GM19463 (cell line): ENCODE measurements around the gene ENTPD8.
"Not testable (repeated sequence)": the region's sequence is repeated elsewhere in the genome, so short reads cannot be mapped to it uniquely, and the experiment has no call there.

Experiments used
- ATAC-seq: cut with Tn5 transposase; IDR thresholded peaks from one replicate; pipeline ENCODE4 v1.9.1; 2021; ENCODE audit warnings: mild to moderate bottlenecking, moderate library complexity; ENCODE audit not compliant: unreplicated experiment

ENTPD8 gene

GRCh38 chr9:137477778-137478612 is 36.8 kb upstream of the ENTPD8 start:
- no peak for ATAC-seq

- ATAC-seq = no peak
These were observed 35.7 kb upstream of the ENTPD8 start for GRCh38 chr9:137476856-137477255.

GRCh38 chr9:137475666-137476065 is 34.5 kb upstream of the ENTPD8 start:
- no peak for ATAC-seq

- no peak for ATAC-seq
These were observed 33.1 kb upstream of the ENTPD8 start for GRCh38 chr9:137474271-137474670.

DNA sequence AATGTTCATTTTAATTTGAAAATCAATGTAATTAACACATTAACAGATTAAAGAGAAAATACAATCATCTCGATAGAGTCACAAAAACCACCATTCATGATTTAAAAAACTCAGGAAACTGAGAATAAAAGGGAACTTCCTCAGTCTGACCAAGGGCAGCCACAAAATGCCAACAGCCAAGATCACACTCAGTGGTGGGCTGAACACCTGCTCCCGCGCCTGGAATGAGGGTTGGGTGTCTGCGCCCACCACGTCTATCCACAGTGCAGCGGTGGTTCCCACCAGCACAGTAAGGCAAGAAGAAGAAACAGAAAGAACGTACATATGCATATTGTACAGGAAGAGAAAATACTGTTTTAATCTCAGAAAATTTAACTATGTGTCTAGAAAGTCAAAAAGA is 29.6 kb upstream of the ENTPD8 start:
- ATAC-seq = no peak

- ATAC-seq = no peak
These were observed 26.7 kb upstream of the ENTPD8 start for GRCh38 chr9:137467896-137468295.

DNA sequence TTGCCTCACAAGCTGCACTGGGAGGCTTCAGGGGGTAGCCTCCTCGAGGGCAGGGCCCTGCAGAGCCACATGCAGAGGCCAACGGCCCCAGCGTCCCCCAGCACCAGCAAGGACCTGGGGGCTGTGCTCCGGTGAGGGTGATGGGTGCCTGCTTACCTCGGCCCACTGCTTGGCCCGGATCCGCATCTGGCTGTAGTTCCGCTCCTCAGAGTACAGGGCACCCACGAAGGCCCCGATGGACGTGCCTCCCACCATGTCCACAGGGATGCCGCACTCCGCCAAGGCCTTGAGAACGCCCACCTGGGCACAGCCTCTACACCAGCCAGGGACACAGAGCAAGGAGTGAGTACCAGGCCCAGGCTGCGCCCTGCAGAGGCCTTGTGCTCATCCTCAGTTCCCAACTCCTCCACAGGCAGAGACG is 26.0 kb upstream of the ENTPD8 start:
- ATAC-seq = no peak

- ATAC-seq = not testable (repeated sequence)
These were observed 25.4 kb upstream of the ENTPD8 start for GRCh38 chr9:137466389-137467085.

GRCh38 chr9:137465720-137466388 is 24.7 kb upstream of the ENTPD8 start:
- no peak for ATAC-seq

DNA sequence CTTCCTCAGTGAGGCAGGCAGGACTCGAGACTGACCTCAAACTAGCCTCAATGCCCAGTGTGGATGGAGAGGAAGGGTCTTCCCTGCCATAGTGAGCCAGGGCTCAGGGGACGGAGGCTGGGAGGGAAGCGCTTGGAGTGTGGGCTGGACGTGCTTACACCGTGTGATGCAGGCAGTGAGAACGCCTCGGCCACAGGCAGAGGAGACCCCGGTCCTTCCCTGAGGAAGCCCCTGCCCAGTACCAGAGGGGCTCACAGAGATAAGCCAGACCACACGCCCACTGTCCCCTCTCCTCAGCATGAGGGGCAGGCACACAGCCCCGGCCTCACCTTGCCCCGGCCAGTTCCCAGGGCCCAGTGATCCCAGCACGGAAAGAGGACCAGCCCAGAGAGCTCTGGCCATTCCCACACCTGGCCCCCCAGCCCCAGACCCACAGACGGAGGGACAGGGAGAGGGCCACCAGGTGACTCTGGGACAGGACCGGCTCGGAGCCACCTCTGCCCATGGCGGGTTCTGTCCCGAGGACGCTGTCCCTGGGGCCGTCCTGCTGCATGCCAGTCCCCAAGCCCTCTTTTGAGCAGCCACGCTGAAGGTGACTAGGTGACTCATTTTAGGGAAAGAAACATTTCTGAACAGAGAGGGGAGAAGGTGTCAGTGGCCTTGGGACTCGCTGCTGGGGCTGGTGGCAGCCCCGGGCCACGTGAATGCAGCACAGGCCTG is 24.0 kb upstream of the ENTPD8 start:
- ATAC-seq = no peak

DNA sequence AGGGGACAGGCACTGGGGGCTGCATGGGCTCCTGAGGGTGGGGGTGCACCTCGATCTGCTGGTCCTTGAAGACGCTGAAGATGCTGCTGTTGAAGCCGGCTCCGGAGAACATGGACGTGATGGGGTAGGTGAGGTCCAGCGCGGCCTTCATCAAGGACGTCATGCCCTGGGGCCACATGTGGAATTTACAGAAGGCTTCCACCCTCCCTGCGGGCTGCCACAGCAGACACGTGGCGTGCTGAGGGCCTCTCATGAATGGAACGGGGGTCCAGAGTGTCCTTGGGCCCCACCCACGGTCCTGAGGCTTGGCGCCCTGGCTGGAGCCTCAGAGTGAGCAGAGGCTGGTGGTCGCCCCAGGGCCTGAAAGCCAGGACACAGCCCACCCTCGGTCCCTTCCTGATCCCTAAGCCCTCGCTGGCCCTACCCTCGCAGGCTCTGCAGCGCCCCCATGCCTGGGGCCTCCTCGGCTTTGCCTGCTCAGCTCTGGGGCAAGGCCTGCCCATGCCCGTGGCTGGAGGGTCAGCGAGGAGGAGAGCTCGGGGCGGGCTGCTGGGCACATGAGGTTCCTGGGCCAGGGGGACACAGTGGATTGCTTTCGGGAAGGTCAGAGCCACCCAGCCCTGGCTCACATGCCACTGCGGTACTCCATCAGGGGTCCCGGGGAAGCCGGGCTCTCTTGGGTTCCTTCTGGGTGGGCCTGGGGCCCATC is 23.3 kb upstream of the ENTPD8 start:
- no peak for ATAC-seq

DNA sequence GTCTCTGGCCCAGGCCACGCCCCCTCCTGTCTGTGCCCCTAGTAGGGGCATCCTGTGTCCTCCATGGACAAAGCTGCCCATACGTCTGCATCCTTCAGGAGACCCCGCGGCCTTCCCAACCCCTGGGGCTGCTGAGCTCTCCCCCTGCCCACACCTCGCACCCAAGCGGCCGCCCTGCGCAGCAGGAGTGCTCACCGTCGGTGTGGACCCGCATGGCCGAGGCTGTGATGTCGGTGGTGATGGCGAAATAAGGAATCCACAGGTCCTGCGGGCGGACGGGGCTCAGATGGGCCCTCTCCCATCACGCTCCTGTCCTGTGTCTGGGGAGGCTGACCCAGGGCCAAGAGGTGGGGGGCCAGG is 22.8 kb upstream of the ENTPD8 start:
- no peak for ATAC-seq

DNA sequence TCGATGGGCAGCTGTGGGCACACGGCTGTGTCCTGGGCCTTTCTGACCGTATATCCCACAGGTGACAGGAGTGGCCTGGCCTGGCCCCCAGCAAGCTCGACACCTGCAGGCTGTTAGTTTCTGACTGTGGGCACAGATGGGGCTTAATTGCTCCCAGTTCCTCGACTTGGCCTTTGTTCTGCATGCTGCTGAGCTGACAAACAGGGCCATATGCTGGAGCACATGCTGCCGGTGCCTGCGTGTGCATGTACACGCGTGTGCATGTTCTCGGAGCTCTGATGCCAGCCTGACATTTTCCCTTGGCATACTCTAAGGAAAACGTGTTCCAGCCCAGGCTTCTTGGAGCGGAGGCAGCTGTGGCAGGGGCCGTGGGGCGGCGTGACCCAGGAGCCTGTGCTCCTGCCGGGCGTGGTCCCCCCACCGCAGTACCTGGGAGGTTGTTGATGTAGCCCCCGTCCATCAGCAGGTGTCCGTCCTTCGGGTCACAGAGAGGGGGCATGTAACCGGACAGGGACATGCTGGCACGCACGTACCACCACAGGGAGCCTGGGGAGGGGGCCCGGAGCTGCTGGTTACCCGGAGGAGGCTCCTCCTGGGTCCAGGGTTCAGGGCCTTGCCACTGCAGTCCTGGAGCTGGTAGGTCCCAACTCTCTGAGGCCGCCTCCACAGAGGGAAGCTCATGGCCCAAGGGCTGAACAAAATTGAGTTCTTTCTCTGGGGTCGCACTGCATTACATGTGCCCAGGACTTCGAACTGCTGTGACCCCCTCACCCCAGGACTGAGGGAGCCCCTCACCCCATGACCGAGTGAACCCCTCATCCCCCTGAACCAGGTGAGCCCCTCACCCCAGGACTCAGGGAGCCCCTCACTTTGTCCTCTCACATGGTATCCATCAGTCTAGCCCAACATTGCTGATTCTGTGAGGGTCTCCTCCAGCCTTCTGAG is 22.1 kb upstream of the ENTPD8 start:
- no peak for ATAC-seq

GRCh38 chr9:137462396-137462985 is 21.3 kb upstream of the ENTPD8 start:
- ATAC-seq = no peak

GRCh38 chr9:137461663-137462395 is 20.7 kb upstream of the ENTPD8 start:
- no peak for ATAC-seq

GRCh38 chr9:137461316-137461662 is 20.1 kb upstream of the ENTPD8 start:
- no peak for ATAC-seq

DNA sequence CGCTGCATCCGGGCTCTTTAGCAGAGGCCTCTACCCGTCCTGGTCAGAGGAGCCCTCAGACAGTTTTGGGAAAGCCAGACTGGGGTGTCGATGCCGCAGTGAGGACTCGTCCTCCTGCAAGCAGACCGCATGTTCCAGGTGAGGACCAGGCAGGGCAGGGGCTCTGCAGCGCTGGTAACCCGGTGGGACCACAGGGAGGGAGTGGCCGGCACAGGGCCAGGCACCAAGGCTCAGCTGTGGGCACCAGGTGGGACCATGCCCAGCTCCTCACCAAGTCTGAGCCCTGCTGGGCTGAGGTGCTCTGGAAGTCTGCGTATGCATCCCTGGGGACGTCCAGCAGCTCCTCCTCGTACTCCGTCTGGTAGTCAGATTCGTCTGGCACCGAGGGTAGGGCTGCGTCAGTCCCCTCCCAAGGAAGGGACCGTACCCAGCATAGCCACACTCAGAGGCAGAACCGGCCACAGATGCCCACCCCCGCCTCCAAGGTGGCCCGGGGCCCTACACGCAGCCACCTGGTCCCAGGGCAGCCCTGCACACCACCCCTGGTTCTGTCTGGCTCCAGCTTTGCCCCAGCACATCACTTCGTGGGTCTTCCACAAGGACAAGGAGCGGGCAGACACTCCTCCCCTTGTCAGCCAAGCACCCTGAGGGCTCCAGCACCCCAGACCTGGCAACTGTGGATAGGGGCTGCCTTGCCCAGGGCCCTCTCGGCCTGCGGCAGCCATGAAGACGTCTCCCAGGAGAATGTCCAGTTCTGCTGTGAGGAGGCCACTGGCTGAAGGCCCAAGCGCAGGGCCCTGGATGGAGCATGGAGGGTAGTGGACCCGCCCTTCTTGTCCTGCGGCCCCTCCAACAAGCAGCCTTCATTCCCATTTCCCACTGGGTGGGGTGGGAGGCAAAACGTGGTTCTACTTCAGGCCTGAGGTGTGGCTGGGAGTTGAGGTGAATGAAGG is 19.5 kb upstream of the ENTPD8 start:
- no peak for ATAC-seq
